Dedifferentiated amniotic fluid mesenchymal stem cell (primary cell): ENCODE data around the gene CREB5.
"Not testable (repeated sequence)": the region's sequence is repeated elsewhere in the genome, so short reads cannot be mapped to it uniquely, and the experiment has no call there.

Experiments
- DNase-seq: peaks from one replicate; pipeline ENCODE4 v3.0.0-alpha.2; 2016; ENCODE audit errors: extremely low spot score

The CREB5 gene

DNA sequence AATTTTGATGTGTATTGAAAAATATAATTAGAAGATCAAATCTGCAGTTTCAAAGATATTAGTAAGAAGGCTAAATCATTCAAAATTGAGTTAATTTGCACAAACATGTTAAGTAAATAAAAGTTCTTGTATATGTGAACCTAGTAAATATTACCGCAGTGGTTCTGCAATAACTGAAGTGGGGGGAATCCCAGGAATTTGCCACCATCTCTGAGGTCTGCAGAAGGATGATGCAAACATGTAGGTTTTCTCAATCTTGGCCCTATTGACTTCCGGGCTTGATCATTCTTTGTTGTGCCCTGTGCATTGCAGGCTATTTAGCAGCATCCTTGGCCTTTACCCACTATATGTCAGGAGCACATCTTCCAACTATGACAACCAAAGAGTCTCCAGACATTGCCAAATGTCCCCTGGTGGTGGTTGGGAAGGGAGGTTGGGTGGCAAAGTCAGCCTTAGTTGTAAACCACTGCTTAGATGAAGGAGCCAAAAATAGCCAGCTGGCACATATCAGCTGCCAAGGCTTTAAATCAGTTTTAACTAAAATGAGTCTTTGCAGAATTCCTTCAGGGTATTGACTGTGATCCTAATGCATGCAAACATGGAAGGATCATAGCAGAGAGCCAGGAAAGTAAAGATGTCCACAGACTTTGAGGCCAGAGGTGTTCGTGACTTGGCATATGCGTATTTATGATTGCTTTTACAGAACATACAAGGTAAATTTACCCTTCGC lies 399.5 kb downstream of the CREB5 start:
- peak; percentile 56 for DNase-seq

DNA sequence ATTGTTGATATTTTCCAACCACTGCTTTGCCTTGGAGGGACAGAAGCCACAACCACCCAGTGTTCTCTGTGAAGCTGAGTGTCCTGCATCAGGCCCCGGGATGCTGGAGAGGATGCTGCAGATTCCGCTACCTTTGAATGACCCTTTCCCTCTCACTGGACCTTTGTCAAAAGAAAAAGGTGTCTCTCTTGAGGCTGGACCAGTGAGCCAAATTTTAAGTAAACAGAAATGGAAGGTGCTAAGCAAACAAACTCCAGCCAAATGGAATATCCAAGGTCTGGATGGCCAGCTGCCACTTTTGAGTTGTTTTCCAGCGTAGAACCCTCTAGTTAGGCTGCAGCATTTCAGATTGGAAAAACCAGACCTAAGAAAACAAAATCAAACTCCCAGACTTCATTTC lies 400.3 kb downstream of the CREB5 start:
- DNase-seq, result no peak

DNA sequence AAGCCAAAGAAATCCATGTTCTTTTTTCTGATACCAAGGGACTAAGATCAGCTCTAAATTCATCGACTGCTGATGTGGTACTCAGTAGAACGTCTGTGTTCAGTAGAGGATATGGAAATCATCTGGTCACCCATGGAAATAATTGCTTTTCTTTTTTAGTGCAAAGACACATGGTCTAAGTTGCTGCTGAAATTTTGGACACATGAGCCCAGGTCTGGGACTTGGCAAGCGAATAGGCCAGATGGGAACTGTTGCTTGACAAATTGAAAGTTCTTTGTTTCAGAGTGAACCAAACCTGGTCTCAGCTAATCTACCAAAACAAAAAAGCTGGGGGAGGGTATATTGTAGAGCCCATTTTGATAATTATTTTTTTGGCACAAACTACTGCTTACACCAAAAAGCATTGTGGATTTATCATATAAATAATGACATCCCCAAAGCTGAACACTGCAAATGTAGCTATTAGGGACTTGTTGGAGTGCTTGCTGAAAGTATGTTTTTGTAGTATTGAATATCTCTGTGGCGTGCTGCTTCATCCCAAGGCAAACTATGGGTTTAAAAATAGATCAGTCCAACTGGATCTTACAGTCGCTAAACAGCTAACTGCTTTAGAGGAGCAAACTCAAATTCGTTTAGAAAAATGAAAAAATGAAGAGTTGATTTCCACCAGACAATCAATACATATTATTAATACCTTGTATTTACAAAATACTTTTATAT lies 401.1 kb downstream of the CREB5 start:
- DNase-seq, result peak; percentile 30

DNA sequence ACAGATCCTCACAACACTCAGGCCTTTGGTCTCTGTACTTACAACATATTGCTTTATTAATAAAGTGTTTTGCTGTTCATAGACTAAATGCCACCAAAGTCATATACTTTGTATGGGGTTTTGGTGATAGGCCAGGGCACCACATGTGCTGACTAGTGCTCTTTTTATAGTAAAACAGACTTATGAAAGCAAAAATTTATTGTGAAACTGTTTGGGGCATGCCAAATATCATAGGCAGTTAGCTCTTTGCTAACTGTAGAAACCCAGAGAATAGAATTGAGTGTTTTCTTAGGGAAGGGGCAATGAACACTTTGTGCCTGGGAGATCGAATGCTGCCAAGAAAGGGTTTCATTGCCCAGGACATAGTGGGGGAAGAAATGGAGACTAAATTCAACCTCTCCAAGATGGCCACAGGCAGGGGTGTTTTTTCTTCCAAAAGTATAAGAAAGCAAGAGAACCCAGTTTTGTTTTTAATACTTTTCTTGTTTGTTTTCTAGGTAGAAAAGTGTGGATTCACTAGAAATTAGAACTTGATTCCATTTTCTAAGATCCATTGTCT lies 403.1 kb downstream of the CREB5 start:
- no peak for DNase-seq

DNA sequence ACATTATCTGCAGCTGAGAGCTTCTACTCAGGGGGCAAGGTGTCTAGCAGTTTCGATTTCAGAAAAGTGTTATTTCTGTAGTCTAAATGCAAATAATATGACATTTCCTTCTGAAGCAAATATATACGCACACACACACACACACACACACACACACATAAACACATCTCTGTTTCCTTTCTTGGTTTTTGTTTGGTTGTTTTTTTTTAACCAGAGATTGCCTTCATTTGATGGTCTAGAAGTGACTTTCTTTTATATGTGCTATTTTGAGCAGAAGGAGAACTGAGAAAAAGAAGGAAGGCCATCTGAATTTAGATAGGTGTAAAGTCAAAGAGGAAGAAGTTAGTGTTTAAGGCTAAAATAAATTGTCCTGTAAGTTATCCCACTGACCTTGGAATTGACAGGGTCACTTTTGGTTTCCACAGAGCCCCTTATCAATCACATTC lies 403.6 kb downstream of the CREB5 start:
- no peak for DNase-seq

GRCh38 chr7:28818996-28819395 lies 406.7 kb downstream of the CREB5 start:
- DNase-seq, result no peak

- DNase-seq, result no peak
Measured at GRCh38 chr7:28823582-28823981, 411.3 kb downstream of the CREB5 start.

DNA sequence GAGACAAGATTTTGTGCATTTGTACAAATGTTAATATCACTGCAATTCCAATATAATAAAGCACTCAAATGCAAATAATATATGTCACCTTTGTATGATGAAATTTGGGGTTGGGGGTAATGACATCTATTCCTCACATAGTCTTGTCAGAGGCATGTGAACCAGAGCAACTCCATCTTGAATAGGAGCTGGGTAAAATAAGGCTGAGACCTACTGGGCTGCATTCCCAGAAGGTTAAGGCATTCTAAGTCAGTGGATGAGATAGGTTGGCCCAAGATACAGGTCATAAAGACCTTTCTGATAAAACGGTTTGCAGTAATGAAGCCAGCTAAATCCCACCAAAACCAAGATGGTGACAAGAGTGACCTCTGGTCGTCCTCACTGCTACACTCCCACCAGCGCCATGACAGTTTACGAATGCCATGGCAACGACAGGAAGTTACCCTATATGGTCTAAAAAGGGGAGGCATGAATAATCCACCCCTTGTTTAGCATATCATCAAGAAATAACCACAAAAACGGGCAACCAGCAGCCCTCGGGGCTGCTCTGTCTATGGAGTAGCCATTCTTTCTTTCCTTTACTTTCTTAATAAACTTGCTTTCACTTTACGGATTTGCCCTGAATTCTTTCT lies 413.6 kb downstream of the CREB5 start:
- DNase-seq, result not testable (repeated sequence)

DNA sequence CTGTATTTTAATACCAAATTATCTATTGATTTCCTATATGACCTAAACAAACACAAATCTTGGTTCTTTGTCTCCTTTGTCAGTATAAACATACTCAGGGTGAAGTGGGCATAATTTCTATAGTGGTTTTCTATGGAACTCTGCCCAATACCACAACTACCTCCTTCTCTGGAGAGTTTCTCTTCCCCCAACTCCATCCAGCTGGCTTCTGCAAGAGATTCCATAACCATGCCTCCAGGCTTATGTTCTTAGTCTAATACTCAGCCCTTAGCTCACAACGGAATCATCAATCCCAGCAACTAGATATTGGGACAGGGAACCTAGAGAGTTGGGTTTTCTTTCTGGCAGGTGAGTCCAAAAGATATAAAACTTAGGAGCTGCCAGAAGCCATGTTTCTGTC lies 418.5 kb downstream of the CREB5 start:
- no peak for DNase-seq

- no peak for DNase-seq
Measured at GRCh38 chr7:28832669-28833068, 420.4 kb downstream of the CREB5 start.

GRCh38 chr7:28835800-28836199 lies 423.5 kb downstream of the CREB5 start:
- no peak for DNase-seq

- no peak for DNase-seq
Measured at GRCh38 chr7:28836716-28837115, 424.4 kb downstream of the CREB5 start.

- DNase-seq, result no peak
Measured at GRCh38 chr7:28837216-28837615, 424.9 kb downstream of the CREB5 start.

DNA sequence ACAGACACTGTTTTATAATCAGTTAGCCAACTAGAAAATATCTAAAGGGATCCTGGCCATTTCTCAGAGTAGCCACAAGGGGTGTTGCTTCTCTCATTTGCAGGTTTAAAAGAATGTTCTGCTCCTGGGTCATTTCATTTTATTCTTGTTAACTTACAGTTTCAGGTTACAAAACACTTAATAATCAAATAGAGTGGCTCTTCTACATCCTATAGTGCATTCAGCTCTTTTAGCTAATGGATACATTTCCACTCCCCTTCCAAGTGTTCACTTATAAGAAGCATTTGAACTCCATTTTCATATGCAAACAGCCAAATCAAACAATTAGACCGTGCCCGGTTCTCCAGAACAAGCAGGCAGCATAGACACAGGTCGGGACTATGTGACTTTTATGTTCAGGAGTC lies 428.3 kb downstream of the CREB5 start:
- DNase-seq, result no peak

- DNase-seq, result no peak
Measured at GRCh38 chr7:28841766-28842165, 429.4 kb downstream of the CREB5 start.

GRCh38 chr7:28842769-28843295 lies 430.5 kb downstream of the CREB5 start:
- no peak for DNase-seq

DNA sequence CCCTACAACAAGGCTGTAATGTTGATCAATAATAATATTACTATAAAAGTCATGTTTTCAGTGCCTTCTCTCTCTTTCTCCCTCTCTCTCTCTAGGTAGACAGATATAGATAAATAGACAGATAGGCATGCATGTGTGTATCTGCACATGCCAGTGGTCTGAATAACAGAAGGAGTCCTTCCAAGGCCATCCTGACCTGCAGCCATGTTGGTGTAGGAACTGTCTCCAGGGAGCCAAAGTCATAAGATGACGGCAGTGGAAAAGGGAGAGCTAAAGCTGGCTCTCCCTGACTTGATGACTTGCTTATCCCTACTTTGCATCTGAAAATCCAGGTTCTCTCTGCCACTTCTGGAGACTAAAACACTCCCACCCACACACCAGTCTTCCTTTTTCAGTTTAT lies 432.8 kb downstream of the CREB5 start:
- DNase-seq, result no peak

DNA sequence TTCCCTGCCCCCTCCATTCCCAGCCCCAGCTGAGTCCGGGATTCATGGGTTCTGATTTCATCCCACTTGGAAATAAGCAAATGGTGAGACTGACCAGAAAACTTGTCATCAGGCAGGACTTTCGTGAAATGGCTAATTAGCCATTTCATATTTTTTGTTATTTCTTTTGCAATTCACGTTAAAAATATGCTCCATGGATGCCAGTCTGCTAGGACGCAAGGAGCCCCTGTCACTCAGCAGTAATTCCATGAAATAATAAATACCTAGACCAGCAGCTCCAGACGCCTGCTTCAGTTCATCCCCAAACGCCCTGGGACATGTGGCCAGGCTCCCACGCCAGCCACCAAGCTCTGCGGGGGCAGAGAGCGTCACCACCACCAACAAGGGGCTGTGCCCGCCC lies 434.9 kb downstream of the CREB5 start:
- no peak for DNase-seq

GRCh38 chr7:28847681-28848080 lies 435.4 kb downstream of the CREB5 start:
- no peak for DNase-seq

DNA sequence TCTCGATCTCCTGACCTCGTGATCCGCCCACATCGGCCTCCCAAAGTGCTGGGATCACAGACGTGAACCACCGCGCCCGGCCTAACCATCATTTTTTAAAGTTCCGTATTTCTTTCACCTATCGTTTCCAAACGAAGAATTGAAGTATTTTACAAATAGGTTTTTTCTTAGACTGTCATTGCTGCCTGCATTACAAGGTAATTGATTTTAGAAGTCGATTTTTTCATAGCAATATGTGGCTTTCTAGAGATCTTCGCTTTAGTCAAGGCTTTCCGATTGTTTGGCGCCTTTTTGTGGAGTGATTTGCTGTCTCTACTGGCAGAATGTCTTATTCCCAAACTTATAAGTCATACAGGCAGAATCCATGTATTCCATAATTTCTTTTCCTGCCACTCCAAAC lies 436.6 kb downstream of the CREB5 start:
- DNase-seq, result no peak

DNA sequence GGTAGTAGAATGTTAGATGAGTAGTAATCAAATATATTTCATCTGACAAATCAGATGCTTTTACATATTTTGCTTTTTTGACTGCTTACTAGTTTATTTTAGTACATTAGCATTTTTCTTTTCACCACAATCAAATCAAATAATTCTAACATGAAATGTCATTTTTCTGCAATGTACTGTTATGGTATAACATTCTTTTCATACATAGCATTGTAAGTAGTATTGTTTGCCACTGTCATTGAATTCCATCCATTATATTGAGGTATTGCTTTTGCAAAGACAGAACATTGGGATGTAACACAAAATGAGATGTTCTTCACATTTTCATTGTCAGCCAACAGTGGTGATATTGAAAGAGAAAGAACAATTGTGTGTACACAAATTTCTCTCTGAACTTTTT lies 438.4 kb downstream of the CREB5 start:
- DNase-seq, result no peak

DNA sequence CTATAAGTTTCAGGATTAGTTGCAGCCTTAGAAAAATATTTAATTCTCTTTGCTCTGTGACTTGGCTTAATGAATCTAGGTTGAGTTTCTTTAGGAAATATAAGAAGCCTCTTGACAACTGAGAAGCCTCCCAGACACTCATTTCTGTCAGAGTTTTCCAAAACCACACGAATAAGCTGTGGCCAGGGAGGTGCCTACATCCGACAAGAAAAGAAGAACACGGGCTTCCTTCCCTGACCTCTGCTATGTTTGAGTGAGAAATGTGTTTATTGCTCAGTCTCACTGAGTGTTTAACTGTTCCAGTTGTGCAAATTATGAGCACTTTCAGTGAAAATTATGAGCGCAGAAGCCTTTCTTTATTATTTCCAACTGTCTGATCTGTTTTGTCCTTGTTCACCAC lies 440.8 kb downstream of the CREB5 start:
- no peak for DNase-seq
